HG02678 (cell line): ENCODE measurements around the gene CNOT1.

Experiments used
- ATAC-seq: cut with Tn5 transposase; IDR thresholded peaks from one replicate; pipeline ENCODE4 v1.9.1; 2021; ENCODE audit warnings: mild to moderate bottlenecking, moderate library complexity; ENCODE audit not compliant: unreplicated experiment

CNOT1 gene

DNA sequence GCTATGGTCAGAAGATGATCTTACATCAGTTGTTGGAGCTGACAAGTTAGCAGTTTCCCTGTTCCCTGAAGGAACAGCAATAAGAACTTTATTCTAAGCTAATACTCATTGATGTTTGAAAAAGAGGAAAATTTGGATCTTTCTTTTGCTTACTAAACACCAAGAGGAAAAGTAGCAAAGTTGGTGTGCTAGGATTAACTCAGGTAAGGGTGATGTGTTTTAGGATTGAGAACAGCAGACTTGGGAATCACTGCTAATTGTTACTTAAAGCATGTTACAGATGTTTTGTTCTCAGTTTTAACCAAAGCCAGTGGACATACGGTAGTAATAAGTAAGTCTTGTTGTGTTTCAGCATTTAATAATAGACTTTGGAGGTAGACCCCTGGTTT, 110.7 kb downstream of the CNOT1 start:
- no peak for ATAC-seq

DNA sequence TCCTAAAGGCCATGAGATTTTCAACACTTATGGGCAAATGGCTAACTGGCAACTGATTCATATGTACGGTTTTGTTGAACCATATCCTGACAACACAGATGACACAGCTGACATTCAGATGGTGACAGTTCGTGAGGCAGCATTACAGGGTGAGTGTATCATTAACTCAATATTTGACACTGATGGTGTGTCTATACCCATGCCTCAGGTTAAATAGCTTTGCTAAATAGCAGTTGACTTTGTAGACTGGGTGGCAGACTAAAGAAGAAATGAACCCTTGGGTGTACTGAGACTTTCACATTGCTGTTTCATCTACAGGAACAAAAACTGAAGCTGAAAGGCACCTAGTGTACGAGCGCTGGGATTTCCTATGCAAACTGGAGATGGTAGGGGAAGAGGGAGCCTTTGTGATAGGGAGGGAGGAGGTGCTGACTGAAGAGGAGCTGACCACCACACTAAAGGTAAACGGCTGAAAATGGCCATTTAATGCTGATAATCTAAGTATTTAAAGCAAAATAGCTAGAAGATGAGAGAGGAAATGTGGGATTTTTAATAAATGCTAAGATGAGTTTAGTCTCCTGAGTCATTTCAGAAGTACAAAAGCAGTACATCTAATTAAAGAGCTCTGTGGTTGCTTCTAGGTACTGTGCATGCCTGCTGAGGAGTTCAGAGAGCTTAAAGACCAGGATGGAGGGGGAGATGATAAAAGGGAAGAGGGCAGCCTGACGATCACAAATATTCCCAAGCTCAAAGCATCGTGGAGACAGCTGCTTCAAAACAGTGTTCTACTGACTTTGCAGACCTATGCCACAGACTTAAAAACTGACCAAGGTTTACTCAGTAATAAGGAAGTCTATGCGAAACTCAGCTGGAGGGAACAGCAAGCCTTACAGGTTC, 111.3 kb downstream of the CNOT1 start:
- ATAC-seq: peak; percentile 37

DNA sequence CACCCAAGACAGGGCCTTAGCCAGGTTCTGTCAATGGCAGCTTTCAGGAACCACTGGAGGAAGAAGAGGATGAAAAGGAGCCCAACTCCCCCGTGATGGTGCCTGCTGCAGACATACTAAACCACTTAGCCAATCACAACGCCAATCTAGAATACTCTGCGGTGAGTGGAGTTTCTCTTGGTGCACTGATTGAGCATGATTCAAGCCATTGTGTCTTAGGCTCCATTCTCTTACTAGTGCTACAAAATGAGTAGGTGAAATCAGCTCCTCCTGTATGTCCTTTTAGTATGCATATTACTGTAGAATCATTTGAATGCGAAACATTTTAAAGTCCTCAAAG, 112.9 kb downstream of the CNOT1 start:
- no peak for ATAC-seq

DNA sequence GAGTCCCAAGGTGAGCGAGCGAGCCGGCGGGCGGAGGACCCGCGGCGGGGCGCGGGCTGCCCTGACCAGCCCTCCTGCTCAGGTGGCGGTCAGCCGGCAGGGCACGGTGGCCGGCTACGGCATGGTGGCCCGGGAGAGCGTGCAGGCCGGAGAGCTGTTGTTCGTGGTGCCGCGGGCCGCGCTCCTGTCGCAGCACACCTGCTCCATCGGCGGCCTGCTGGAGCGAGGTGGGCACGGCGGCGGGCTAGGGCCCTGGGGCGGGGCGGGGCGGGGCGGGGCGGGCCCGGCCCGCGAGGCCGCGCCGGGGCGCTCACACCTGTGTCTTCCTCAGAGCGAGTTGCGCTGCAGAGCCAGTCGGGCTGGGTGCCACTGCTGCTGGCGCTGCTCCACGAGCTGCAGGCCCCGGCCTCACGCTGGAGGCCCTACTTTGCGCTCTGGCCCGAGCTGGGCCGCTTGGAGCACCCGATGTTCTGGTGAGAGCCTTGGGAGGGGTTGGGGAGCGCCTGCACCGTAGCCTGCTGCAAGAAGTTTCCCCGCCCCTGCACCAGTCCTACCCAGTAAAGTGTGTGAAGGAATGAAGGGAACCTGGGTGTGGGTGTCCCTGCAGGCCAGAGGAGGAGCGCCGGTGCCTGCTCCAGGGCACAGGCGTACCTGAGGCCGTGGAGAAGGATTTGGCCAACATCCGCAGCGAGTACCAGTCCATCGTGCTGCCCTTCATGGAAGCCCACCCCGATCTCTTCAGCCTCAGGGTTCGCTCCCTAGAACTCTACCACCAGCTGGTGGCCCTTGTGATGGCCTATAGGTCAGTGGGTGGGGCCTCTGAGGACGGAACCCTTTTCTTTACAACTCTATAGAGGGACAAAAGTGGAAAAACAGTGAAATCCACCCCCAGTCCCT, 113.5 kb downstream of the CNOT1 start:
- peak; percentile 32 for ATAC-seq

DNA sequence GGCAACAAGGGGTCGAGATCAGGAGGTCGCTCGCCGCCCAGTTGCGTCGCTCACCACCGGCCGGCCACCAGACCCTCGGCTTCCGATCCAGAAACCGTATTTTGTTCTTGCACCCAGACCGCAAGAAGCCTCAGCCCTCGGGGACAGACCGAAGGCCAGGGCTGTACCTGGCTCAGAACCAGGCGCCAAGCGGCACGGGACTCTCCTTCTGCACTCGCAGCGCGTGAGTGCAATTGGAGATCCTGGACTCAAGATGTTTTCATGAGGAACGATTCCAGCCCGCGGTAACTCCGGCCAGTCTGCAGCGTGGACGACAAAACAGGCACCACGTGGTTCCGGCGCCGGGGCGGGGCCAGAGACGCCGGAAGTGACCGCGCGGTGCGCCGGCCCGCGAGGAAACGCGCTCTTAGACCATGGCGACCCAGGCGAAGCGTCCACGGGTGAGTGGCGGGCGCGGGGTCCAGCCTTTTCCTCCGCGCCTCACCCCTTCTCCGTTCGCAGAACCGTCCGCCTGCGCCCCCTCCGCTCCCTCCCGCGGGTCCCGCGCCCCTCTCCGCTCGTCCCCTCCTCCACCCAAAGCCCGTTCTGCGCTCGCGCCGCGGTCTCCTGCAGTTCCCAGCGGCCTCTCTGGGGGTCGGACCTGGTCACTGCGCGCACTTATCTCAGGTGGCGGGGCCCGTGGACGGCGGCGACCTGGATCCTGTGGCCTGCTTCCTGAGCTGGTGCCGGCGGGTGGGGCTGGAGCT, 114.3 kb downstream of the CNOT1 start, which contains the start of gene SETD6:
Gene SETD6, plus strand, starts transcription at position 393 of the 746 bp plus-strand sequence. Its CDS starts 21 bp downstream, at position 414.
- peak; percentile 69 for ATAC-seq

DNA sequence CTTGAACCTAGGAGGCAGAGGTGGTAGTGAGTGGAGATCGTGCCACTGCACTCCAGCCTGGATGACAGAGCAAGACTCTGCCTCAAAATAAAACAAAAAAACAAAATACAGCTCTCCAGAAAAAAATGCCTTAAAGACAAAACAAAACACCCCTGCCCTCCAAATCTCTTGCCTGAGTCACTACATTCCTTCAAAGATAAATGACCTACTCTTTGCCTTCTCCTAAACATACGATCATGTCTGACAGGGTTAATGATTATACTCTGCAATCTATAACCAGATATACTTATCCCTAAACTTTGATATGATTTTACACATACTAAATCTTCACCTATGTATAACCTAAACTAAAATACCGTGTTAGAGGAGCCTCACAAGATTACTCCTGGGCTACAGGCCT, 115.8 kb downstream of the CNOT1 start:
- ATAC-seq: no peak

DNA sequence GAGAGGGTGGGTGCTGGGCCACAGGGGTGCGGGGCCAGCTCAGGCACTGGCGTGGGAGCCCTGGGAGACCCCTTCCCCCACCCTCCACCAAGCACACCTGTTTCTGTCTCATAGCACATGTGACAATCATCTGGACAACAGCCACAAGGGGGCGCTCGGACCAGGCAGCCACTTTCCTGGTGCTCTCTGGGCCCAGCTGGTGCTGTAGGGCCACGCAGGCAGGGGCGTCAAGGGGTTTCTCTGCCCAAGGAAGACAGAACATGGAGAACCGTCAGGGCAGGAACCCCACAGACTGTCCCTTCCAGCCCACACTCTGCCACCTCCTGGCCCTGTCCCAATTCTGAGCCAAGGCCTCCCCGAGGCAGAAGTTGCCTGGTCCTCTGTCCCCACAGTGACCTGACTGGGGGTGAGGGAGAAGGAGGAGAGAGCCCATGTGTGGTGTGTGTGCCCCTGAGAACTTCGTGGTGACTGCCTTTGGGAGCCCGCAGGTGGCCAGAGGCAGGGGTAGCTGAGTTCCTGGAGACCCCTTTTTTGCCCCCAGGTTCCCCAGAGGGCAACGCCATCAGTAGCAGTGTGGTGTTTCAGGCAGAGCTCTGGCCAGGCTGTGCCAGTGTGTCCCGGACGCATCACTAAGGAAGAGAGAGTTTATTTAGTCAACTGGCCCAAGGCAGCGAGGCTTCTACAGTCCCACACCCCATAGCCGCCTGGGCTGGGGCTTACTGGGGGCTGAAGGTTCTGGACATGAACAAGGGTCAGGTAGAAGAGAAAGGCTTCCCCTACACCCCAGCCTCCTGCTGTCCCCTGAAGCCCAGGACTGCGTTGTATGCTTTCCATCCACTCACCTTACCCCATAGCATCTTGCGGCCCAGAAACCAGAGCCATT, 117.5 kb downstream of the CNOT1 start:
- peak; percentile 36 for ATAC-seq

DNA sequence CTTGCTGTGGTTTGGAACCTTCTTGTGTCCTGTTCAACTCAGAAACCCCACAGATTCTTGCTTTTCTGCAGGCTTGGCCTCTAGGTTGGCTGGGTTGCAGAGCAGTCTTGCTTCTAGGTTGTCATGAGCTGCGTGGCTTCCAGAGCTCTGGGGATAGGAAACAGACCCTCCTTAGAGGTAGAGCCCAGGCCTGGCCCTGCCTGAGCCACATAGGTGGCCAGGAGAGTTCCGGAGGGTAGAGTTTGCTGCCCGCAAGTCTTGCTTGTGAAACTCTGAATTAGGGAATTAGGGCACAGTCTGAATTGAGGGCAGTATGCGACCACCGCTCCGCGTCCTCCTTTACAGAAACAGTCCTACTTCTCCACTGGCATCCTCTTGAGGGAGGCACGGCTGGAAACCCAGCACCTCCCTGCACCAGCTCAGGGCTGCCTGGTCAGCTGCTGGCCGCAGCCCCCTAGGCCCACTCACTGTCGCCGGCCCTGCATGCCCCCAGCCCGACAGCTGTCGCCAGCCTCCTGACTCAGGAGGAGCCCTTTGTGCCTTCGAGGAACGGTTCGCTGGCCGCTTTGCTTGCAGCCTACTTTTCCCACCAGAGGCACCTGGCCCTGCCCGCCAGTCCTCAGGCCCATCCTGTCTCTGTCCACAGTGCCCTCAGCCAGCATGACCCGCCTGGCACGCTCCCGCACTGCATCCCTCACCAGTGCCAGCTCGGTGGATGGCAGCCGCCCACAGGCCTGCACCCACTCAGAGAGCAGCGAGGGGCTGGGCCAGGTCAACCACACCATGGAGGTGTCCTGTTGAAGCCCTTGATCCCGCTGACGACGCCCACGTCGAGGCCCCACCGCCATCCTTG, 118.6 kb downstream of the CNOT1 start:
- no peak for ATAC-seq

DNA sequence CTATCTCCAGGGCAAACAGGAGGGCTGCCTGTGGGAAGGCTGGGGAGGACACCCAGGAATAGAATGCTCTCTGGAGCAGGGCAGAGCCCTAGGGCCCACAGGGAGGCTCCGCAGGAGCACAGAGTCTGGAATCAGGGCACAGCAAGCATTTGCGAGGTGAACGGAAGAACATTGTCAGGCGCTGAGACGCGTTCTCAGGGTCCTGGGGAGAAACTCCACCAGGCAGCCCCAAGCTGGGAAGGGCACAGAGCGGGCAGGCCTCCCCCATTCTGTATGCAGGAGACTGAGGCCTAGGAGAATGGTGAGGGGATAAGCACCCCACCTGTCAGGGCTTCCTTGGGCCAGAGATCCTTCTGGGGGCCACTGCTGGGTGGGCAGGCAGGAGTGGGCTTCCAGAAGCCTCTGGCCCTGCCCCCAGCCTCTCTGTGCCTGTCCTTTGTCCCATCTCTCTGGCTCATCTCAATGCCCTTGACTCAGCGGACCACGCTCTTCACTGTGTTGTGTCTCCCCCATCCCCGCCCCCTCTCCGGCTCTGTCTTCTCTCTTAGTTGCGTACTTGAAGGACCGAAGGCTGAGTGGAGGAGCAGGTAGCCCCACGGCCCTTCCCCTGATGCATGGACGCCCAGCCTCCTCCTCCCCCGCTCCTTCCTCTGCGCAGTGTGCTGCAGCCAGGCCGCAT, 119.4 kb downstream of the CNOT1 start:
- no peak for ATAC-seq

DNA sequence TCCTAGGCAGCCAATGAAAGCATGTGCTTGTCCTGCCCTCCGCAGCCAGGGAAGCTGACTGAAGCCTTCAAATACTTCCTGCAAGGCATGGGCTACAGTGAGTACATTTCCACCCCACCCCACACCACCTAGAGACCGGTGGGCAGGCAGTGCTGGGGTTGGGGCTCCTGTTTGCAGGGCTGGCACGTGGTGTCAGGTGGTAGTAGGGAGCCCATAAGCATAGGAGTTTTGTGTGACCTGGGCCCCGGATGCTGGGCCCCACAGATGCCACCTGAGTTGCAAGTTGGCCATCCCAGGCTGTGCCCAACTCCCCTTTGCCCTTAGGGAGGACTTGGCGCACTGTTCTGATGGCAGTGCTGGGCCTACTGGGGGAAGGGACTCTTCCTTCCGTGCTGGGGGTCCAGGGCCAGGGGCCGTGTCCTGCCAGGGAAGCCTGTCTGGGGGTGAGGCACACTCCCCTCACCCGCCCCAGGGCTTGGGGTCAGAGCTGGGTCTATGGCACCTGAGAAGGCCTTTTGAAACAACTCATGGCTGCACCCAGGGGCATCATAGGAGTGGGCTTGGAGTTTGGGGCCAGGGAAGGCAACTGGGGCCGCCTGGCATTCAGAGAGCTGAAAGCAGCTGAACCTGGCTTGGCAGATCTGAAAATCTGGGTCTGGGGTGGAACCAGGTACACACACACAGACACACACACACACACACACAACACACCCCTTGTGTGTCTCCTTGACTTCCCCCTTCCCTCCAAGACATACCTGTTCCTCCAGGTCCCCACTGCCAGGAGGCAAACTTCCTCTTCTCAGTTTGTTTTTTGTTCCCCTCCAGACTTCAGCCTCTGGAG, 120.2 kb downstream of the CNOT1 start:
- no peak for ATAC-seq

DNA sequence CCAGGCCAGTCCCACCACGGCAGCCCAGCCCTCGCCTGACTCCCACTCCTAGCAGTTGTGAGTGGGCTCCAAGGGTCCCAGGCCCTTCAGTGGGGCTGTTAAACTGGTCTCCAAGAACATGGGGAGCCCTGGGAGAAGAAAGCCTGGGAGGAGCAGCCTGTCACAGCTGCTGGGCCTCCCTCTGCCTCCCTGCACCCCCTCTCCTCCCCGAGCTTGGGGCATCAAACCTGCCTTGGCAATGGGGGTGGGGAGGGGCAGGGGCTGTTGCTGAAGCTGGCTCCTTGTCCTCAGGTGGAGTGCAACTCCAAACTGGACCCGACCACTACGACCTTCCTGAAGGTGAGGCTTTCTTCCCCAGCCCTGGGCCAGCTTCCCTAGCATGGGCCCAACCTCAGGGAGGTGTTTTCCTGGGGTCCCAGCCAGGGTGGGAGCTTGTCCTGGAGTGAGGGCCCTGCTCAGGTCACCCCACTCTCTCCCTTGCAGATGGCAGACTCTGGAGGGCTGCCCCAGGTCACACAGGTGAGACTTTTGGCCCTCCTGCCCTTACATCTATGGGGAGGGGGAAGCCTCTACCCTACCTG, 120.9 kb downstream of the CNOT1 start:
- no peak for ATAC-seq

DNA sequence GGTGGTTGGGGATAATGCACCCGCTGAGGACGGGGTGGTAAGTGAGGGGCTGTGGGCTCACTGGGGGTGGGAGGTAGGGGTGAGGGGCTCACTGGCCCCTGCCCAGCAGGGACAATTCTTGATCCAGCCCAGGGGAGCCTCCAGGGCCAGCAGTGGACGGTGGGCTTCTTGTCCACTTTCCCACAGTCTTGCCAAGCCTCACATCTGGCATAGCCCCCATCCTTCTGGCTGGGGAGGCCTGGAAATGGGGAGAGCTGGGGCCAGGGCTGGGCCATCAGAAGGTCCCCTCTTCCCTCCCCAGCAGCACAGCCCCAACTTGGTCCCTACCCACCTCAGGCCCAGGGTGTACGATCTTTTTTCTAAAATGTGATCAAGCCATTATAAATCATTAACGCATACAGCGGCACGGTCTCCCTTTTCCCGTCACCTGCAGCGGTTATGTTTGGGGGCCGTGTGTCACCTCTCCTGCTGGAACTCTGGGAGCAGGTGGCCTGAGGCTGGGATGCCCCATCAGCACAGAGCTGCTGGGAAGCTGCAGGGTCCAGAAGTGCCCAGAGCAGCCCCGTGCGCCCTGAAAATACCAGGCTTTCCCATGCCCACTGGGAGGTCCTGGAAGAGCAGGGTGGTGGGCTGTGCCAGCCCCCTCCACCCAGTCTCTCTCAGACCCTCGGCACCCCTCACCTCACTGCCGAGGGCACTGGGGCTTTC, 121.5 kb downstream of the CNOT1 start:
- ATAC-seq: no peak

DNA sequence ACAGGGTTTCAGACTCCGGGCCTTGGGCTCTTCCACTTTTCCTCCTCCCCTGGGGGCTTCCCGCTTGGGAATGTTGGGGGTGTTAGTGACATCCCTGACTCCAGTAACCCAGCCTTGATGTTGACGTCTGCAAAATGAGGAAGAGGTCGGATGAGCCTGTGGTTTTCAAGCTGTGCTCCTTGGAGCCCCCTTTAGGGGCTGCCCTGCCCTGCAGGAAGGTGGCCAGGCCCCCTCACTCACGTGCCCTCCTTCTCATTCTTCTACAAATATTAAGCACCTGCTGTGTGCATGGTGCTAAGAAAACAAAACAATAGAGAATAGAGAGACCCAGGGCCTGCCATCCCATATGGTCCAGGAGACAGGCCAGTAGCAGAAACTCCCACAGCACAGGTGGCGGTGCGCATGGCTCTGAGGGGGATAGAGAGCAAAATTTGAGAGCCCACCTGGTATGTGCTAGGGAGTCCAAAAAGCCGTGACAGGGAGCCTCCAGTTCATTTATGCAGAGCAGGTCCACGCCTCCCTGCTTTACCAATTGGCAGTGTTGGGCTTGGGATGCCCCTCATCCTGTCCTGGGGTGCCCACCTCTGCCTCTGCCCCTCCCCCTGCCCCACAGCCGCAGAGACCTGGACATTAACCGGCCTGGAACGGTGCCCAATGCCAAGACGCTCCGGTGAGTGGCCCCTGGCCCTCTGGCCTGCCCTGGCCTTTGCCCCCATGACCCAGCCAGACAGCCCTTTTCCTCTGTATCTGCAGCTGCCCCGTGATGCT, 122.2 kb downstream of the CNOT1 start:
- no peak for ATAC-seq

DNA sequence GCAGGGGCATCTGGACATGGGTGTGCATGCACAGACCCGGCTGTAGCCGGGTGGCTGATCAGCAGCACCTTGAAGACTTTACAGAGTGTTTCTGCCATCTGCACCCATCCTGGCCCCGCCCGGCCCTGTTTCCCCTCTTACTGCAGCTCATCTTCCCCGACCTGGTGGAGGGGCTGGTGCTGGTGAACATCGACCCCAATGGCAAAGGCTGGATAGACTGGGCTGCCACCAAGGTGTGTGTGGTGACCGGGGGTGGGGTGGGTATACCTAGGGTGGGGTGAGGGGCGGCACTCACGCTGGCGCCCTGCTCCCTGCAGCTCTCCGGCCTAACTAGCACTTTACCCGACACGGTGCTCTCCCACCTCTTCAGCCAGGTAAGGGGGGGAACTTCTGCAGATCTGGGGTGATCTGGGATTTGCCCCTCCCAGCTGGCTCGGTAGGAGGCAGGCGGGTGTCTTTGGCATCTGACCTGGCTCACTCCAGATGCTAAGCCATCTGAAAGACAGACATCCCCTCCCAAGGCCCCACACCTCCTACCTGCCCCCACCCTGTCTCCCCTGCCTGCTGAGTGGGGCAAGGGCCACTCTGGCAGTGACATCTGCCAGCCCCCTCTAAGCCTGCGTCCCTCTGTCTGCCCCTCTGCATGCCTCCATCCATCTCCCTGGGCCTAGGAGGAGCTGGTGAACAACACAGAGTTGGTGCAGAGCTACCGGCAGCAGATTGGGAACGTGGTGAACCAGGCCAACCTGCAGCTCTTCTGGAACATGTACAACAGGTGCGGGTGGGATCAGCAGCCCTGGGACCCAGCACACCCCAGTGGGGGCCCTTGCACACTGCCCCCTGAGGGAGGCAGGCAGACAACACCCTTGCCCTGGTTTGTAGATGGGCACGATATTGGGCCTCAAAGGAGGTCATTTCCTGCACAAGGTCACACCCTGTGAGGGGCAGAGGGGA, 123.1 kb downstream of the CNOT1 start:
- no peak for ATAC-seq
